CMK (cell line): ENCODE measurements around the gene NUDT14.

Experiments used
- DNase-seq: peaks from one replicate; pipeline ENCODE4 v3.0.0-alpha.2; 2010; ENCODE audit warnings: low read depth

The NUDT14 gene

GRCh38 chr14:105198588-105198987 lies 17.5 kb upstream of the NUDT14 start:
- no peak for DNase-seq

- no peak for DNase-seq
These were observed 16.1 kb upstream of the NUDT14 start for GRCh38 chr14:105197211-105197641.

GRCh38 chr14:105196265-105196960 lies 15.3 kb upstream of the NUDT14 start:
- DNase-seq: no peak

GRCh38 chr14:105195522-105196264 lies 14.6 kb upstream of the NUDT14 start:
- DNase-seq: no peak

- no peak for DNase-seq
These were observed 13.9 kb upstream of the NUDT14 start for GRCh38 chr14:105195051-105195450.

GRCh38 chr14:105193916-105194782 lies 13.0 kb upstream of the NUDT14 start:
- no peak for DNase-seq

- no peak for DNase-seq
These were observed 12.0 kb upstream of the NUDT14 start for GRCh38 chr14:105192866-105193731.

- no peak for DNase-seq
These were observed 6.9 kb upstream of the NUDT14 start for GRCh38 chr14:105187935-105188524.

GRCh38 chr14:105187116-105187515 lies 6.0 kb upstream of the NUDT14 start:
- DNase-seq: no peak

GRCh38 chr14:105185973-105186372 lies 4.9 kb upstream of the NUDT14 start:
- no peak for DNase-seq

- DNase-seq: no peak
These were observed 3.9 kb upstream of the NUDT14 start for GRCh38 chr14:105185001-105185400.

GRCh38 chr14:105184461-105184860 lies 3.3 kb upstream of the NUDT14 start:
- no peak for DNase-seq

GRCh38 chr14:105182296-105183020 lies 1.3 kb upstream of the NUDT14 start:
- no peak for DNase-seq

- DNase-seq: no peak
These were observed 610 bp upstream of the NUDT14 start for GRCh38 chr14:105181549-105182295.

- no peak for DNase-seq
These were observed 1.9 kb downstream of the NUDT14 start for GRCh38 chr14:105179191-105179590.

GRCh38 chr14:105178868-105179140 lies 2.3 kb downstream of the NUDT14 start:
- no peak for DNase-seq

- DNase-seq: no peak
These were observed 2.8 kb downstream of the NUDT14 start for GRCh38 chr14:105178069-105178867.

- DNase-seq: no peak
These were observed 4.0 kb downstream of the NUDT14 start for GRCh38 chr14:105177082-105177481.

- no peak for DNase-seq
These were observed 4.6 kb downstream of the NUDT14 start for GRCh38 chr14:105176513-105176912.
